Stimulated activated CD4-positive, alpha-beta T cell treated with anti-CD3 and anti-CD28 coated beads, Interleukin-4, amount 100 ng/mL, for 4 hours (primary cell): ENCODE results near the gene SHROOM3.

Source experiments
- DNase-seq, 2 experiments: peaks; one replicate each; pipeline ENCODE4 v3.0.0-alpha.2; 2020

Gene SHROOM3

DNA sequence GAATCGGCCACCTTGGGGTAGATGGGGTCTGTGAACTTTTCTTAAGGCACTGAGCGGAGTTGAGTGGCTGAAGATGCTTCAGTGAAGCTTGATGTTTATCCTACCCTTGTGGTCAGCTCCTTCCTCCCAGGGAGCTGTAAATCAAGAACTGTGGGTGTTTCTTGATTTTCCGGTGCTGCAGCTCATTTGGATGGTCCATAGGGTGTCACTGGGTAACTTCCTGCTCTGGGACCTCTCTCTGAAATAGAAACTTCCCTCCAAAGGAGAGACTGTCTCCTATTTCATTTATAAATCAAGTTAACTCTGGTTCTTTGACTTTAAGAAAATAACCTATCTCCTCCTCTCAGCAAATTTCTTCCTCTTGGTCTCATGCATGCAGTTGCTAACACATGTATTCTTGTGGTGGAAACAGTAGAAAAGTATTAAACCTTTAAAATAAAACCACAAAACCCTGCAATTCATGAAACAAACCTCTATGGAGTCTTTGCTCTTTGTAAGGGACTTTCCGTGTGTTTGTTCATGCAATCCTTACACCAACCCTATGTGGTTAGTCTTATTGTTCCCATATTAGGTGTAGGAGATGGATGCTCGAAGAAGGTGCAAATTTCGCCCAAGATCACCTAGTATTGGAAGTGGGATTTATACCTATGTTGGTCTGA lies 110.3 kb downstream of the SHROOM3 start:
- DNase-seq, result no peak

- no peak for DNase-seq
These were observed 111.3 kb downstream of the SHROOM3 start for GRCh38 chr4:76546327-76546726.

DNA sequence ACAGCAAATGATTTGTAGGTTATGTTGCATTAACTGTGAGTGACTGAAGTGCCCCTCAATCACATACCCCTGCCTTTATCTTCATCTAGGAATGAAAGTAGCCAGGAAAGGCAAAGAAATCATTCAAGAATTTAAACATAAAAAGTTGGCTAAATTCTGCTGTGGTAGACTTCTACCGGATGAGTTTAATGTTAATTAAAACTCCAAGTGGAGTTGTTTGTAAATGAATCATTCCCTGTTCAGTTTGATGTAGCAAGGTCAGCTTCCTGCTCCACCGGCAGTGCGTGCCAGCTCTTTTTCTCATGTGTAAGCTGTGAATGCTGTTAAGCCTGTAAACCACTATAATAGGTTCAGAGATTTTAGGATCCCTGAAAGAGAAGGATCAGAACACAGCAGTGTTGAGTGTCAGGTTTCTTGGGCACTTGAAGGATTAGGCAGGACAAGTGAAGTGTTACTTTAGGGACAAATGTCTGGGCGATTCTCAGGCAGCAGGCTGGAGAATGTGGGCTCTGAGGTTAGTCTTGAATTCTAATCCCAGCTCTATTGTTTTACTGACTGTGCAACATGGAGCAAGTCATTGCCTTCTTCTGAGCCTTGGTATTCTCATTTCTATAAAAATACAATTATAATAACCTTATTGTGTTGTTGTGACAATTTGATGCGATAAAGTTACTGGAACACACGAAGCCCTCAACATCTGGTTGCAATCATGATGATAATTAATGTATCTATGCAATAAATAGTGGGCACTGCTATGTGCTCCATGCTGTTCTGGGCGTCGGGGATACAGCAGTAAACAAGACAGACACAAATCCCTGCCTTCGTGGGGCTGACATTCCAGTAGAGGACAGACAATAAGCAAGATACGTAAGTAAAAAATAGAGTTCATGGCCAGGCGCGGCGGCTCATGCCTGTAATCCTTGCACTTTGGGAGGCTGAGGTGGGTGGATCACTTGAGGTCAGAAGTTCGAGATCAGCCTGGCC lies 112.0 kb downstream of the SHROOM3 start:
- DNase-seq, result no peak

- DNase-seq, result no peak
These were observed 113.7 kb downstream of the SHROOM3 start for GRCh38 chr4:76548704-76549103.

GRCh38 chr4:76549765-76550164 lies 114.7 kb downstream of the SHROOM3 start:
- DNase-seq, result no peak

DNA sequence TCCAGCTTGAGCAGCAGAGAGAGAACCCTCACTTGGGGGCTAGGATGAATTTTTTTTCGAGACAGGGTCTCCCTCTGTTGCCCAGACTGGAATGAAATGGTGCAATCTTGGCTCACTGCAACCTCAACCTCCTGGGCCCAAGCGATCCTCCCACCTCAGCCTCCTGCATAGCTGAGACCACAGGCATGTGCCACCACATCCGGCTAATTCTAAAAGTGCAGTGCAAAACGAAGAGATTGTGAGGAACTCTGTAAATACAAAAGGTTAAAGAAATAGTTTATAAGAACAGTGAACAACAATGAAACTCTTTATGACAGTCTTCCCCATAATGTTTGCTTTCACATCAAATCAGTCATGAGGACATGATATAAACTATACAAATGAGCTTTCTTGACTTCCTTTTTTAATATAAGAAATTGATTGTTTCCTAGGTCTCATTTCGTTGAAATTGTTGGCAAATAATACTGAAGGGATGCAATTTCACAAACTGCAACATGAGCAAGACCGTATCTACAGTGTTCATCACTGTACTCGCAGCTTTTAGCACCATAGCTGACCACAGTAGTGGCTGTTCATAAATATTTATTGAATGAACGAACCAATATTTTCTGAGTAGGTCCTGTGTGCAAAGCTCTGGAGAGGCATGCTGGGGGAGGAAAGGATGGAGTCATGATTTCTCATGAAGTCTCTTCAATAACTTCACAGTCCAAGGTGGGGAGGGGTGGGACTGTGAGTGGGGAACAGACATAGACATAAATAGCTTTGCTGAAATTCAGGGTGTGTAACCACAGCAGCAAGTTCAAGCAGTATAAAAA lies 116.1 kb downstream of the SHROOM3 start:
- no peak for DNase-seq

- DNase-seq, result no peak
These were observed 119.6 kb downstream of the SHROOM3 start for GRCh38 chr4:76554630-76555029.

GRCh38 chr4:76556452-76556851 lies 121.4 kb downstream of the SHROOM3 start:
- DNase-seq, result no peak

- DNase-seq, result no peak
These were observed 123.6 kb downstream of the SHROOM3 start for GRCh38 chr4:76558396-76559235.

DNA sequence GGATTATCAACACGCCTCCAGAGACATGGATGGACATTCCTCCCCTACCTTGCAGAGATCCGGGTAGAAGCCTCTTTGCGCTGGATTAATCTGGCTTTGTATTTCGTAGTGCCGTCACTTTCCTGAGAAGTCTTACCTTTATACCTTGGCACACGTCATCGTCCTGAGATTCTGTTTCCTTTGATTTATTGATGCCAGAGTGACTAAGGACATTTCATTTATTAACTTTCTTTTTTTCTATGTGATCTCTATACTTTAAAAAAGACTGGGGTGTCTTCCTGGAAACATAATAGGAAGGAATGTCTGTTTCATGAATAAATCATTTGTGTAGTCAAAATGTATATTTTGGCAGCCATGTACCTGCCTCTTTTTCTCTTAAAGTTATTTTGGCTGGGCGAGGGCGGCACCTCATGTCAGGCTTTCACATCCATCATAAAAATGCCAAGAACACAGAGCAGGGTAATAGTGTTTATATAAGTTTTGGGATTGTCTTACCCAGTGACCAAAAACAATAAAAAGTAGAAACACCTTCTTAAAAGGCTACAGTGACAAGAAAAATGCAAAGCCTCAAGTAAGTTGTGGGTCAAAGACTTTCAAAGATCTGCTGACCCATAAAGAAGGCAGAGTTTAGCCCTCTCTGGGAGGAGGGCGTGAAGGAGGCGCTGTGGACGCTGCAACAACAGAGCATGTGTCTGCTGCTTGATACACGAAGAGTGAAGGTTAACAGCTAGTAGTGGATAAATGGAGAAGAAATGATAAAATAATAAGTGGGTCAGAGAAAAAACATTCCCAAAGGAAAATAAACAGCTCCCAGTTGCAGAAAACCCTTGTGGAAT lies 124.4 kb downstream of the SHROOM3 start:
- no peak for DNase-seq

DNA sequence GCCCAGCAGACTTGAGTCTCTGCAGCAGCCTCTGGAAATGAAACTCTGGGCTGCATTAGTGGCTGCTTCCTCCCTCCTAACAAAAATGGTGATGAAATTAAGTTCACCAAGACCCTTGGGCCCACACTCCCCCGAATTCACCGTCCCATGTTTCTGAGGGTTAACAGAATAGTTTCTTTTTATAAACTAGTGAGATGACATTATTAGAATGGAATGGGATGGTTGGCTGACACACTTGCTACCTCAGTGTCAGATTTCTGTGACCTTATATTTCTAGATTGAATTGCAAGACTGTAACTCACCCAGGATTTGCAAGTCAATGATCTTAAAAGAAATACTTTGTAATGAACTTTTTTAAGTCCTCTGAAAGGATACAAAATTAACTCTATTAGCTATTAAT lies 127.1 kb downstream of the SHROOM3 start:
- no peak for DNase-seq

DNA sequence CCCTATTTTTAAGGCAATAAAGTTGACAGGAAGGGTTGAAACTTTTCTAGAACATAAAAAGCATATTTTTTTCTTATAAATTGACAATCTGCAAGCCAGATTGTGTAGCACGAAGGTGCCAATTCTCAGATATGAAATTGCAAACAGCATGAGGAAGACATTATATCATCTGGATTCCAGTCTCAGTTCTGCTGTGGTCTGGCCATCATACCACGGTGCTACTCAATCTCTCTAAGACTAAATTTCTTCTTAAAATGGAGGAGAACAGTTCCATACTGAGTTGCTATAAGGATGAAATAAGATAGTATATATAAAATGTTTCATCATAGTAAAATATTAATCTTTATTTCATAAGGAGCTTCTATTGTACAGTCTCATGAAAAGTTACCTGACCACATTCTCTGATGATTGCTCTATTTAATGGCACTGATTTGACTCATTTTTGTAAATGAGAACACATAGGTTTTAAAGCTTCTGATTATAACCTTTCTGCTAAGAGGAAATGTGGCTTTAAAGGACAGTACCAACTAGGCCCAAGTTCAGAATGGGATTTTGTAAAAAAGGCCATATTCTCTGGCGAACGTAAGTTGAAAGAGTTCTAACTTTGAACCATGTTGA lies 127.9 kb downstream of the SHROOM3 start:
- no peak for DNase-seq

GRCh38 chr4:76563454-76564122 lies 128.6 kb downstream of the SHROOM3 start:
- no peak for DNase-seq

- DNase-seq, result no peak
These were observed 129.3 kb downstream of the SHROOM3 start for GRCh38 chr4:76564123-76564915.

DNA sequence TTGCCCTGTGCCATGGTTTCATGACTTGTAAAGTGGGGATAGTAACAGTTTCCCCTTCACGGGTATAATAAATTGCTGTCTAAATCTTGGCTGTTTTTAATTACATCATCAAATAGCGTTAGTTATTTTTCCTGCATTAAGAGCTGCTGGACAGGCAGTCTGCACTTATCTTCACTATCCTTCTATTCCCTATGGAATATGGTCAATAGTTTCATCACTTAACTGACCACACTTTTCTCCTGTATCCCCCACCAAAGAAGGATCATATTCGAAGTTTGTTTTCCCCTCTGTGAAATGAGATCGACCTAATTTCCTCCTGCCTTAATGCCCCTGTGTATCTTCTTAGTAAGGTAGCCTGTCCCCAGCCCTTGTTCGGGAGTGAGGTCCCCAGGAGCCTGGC lies 133.2 kb downstream of the SHROOM3 start:
- DNase-seq, result no peak

GRCh38 chr4:76569225-76569624 lies 134.2 kb downstream of the SHROOM3 start:
- no peak for DNase-seq

GRCh38 chr4:76569706-76570105 lies 134.7 kb downstream of the SHROOM3 start:
- DNase-seq, result no peak

DNA sequence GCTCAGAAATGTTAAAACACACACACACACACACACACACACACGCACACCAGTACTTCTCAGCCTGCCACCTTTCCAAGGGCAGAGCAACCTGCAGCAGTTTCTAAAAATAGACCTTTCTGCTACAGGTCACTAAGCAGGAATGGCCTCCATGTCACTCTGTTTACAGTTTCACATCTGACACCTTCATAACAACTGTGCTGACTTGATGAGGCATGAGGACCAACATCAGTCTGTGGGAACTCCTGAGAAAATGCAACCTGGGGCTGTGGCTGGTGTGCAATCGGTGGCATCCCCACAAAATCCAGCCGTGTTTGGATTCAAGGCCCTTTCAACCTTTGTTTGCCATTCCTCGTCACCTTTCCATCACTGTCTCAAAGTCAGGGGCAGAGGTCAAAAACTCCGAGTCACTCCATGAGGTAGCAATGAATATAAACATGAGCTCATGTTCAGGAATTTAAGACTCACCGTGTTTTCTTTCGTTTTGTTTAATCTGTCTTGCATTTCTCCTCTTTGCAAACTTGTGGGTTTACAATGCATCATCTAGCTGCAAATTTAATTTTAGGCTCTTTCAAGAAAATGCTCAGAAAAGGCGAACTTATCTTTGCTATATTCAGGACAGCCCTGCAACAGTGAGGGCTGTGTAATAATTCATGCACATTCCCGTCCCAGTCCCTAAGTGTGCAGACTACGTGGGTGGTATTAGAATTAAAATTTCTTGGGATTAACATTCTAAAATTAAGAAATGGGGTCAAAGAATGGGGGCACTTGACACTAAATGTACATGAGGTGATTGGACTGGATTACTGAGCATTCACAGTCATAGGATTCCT lies 135.3 kb downstream of the SHROOM3 start:
- DNase-seq, result no peak

DNA sequence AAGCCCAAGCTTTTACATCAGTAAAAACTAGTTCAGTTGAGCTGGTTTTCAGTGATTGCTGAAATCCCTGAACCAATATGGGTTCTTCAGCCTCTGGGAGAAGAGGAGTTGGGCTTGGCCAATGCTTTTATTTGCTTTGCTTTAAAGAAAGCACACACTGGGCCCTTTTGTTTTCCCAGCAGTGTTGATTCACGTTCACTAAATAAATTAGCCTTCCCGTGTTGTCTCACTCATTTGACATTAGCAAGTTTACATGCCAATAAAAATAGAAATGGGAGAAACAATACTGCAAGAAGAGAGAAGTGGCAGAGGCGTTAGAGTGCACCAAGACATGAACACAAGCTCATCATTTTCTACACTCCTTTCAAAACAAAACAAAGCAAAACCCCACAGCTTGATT lies 136.2 kb downstream of the SHROOM3 start:
- no peak for DNase-seq
